H1 (cell line): ENCODE data around the gene SLC24A3. TPM values are rescaled to one million over a fixed set of nuclear protein-coding genes. Genes with fewer than 3 reads are reported as not detected.

Experiments
- CHD7 ChIP-seq: fragments of 300-600 bp; sonication (generic); IDR thresholded peaks from 2 replicates; pipeline ENCODE4 v1.7.1; 2012; ENCODE audit warnings: low read length, moderate library complexity, mild to moderate bottlenecking, inconsistent platforms; ENCODE audit not compliant: insufficient replicate concordance
- KDM4A ChIP-seq: IDR thresholded peaks from one replicate; pipeline ENCODE4 v1.7.1; 2012; ENCODE audit warnings: low read depth, mild to moderate bottlenecking, moderate library complexity, low read length, inconsistent platforms; ENCODE audit not compliant: severe bottlenecking
- polyA plus RNA-seq, 7 experiments: library from polyadenylated mRNA; depleted of rRNA in 3 of 7; stranded (reverse) in 5 of 7; unstranded in 2 of 7; fragments of >200 nt in 5 of 7; fragments of 200-250 nt in 2 of 7; gene quantifications; 1 replicate in 5 of 7; 2 replicates in 1 of 7; 4 replicates in 1 of 7; pipeline versions ENCODE4 v1.2.1 to v1.2.3, GENCODE V29; 2011 to 2013; ENCODE audit warnings: missing spikeins in 2 of 7, mixed read lengths in 2 of 7
- total RNA-seq: library from RNA; stranded (reverse); fragmentation: NEBNext Ultra II Directional; extraction: Animal tissue kit (Norgen Biotek cat#: 25700); gene quantifications from 2 replicates; pipeline ENCODE4 v1.2.1, GENCODE V29; 2021

Gene SLC24A3
- total and polyA plus RNA-seq, 2 of the 8 experiments (the other 6 are each of a cell fraction or from before 2014, with no cell fraction given), result 4.5 to 6.3 TPM

- no peak for TF ChIP-seq CHD7
- TF ChIP-seq KDM4A, result no peak
Observed at GRCh38 chr20:19344341-19344740, 131.9 kb downstream of the SLC24A3 start (continued).
